ENCODE results near the gene C14orf180.

The C14orf180 gene

GRCh38 chr14:104586832-104587620 is 7.5 kb downstream of the C14orf180 start:
- intact Hi-C loops (cut with DNase I), result no loop called here
- peak in 30 of 42 donors; percentile 20 to 77 (median 50) for DNase-seq

GRCh38 chr14:104587641-104588040 is 8.1 kb downstream of the C14orf180 start:
- no peak for DNase-seq
- intact Hi-C loops (cut with DNase I), result no loop called here

- DNase-seq, result peak in 17 of 42 donors; percentile 22 to 71 (median 38)
These were observed 8.7 kb downstream of the C14orf180 start for GRCh38 chr14:104588066-104588857.

GRCh38 chr14:104589338-104590195 is 10.0 kb downstream of the C14orf180 start:
- intact Hi-C loops (cut with DNase I), result no loop called here
- DNase-seq, result no peak

More at GRCh38 chr14:104588066-104588857, 8.7 kb downstream of the C14orf180 start:
- intact Hi-C loops (cut with DNase I), result no loop called here

GRCh38 chr14:104590240-104590965 is 10.8 kb downstream of the C14orf180 start:
- intact Hi-C loops (cut with DNase I), result no loop called here
- no peak for DNase-seq

- intact Hi-C loops (cut with DNase I), result no loop called here
- DNase-seq, result no peak
These were observed 11.5 kb downstream of the C14orf180 start for GRCh38 chr14:104591031-104591430.

- DNase-seq, result no peak
- intact Hi-C loops (cut with DNase I), result no loop called here
These were observed 12.1 kb downstream of the C14orf180 start for GRCh38 chr14:104591506-104592291.

- no peak for DNase-seq
- intact Hi-C loops (cut with DNase I), result no loop called here
These were observed 12.7 kb downstream of the C14orf180 start for GRCh38 chr14:104592292-104592672.

GRCh38 chr14:104592785-104593184 is 13.2 kb downstream of the C14orf180 start:
- intact Hi-C loops (cut with DNase I), result no loop called here
- DNase-seq, result no peak

- DNase-seq, result no peak
These were observed 13.7 kb downstream of the C14orf180 start for GRCh38 chr14:104593241-104593701.

GRCh38 chr14:104593710-104594136 is 14.2 kb downstream of the C14orf180 start:
- no peak for DNase-seq

More at GRCh38 chr14:104593241-104593701, 13.7 kb downstream of the C14orf180 start:
- intact Hi-C loops (cut with DNase I), result no loop called here

GRCh38 chr14:104594310-104595046 is 14.9 kb downstream of the C14orf180 start:
- intact Hi-C loops (cut with DNase I), result no loop called here
- no peak for DNase-seq

More at GRCh38 chr14:104593710-104594136, 14.2 kb downstream of the C14orf180 start:
- intact Hi-C loops (cut with DNase I), result no loop called here

- intact Hi-C loops (cut with DNase I), result no loop called here
- DNase-seq, result no peak
These were observed 15.6 kb downstream of the C14orf180 start for GRCh38 chr14:104595116-104595675.

- DNase-seq, result peak in 2 of 42 donors; percentile 4 to 6
- intact Hi-C loops (cut with DNase I), result no loop called here
These were observed 16.4 kb downstream of the C14orf180 start for GRCh38 chr14:104595911-104596450.

GRCh38 chr14:104596451-104596918 is 16.9 kb downstream of the C14orf180 start:
- peak in 1 of 42 donors; percentile 13 for DNase-seq
- intact Hi-C loops (cut with DNase I), result no loop called here

- peak in 2 of 42 donors; percentile 9 to 15 for DNase-seq
These were observed 17.4 kb downstream of the C14orf180 start for GRCh38 chr14:104596927-104597351.

More at GRCh38 chr14:104596927-104597351, 17.4 kb downstream of the C14orf180 start:
- intact Hi-C loops (cut with DNase I), result no loop called here

All from head of caudate nucleus (tissue), 42 donors.